Measurements from ENCODE around the gene SUN2. TPM values are rescaled to one million over a fixed set of nuclear protein-coding genes. Genes with fewer than 3 reads are reported as not detected.

Gene SUN2
- total and polyA plus RNA-seq, 2 of the 8 experiments (the other 6 are each of a cell fraction or from before 2014, with no cell fraction given): 5.1 to 10.5 TPM

DNA sequence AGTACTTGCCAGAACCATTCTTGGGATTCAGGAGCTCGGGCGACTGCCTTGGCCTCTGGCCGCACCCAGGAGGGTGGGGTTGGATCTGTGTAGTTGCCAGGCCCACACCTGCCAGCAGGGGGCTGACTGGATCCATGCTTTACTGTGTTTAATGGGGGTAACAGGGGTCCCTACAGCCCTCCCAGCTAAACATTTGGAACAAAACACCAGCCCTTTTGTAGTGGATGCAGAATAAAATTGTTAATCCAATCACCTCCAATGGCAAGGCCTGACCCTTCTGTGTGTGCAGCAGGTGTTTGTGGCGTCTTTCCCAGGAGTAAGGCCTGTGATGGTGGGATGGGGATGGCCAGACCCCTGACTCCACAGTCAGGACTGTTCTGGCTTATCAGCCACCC lies 22.5 kb downstream of the SUN2 start (continued):
- TF ChIP-seq TEAD4 (IDR thresholded peaks at IDR 0.05; ENCODE audit: low read depth, low read length): no peak
- TF ChIP-seq POLR2AphosphoS5 (IDR thresholded peaks at IDR 0.05; ENCODE audit: low read depth, low read length): 0 out of 2 replicates have a peak, but pooled peaks have one; percentile 14
- TF ChIP-seq, protein P1, sequence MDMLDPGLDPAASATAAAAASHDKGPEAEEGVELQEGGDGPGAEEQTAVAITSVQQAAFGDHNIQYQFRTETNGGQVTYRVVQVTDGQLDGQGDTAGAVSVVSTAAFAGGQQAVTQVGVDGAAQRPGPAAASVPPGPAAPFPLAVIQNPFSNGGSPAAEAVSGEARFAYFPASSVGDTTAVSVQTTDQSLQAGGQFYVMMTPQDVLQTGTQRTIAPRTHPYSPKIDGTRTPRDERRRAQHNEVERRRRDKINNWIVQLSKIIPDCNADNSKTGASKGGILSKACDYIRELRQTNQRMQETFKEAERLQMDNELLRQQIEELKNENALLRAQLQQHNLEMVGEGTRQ (IDR thresholded peaks at IDR 0.05; ENCODE audit: low read length): no peak
- no peak for TF ChIP-seq KDM1A (IDR thresholded peaks at IDR 0.05; ENCODE audit: borderline replicate concordance, low read length)
- no peak for TF ChIP-seq RXRA (IDR thresholded peaks at IDR 0.05; ENCODE audit: insufficient read depth, low read depth, low read length)
- no peak for TF ChIP-seq MAFK (IDR thresholded peaks at IDR 0.05; ENCODE audit: low read depth, low read length)
- no peak for TF ChIP-seq SRF (IDR thresholded peaks at IDR 0.05; ENCODE audit: low read depth, low read length)
